CD4-positive, CD25-positive, alpha-beta regulatory T cell (primary cell): ENCODE data around the gene HES6. TPM values are rescaled to one million over a fixed set of nuclear protein-coding genes. Genes with fewer than 3 reads are reported as not detected.

Experiments
- ATAC-seq, 2 donors: fragments of 150-1000 bp; cut with Tn5 transposase; one replicate each; pipeline ENCODE4 v1.10.0; 2021; ENCODE audit warnings: low read depth in 2 of 2, moderate number of reproducible peaks in 2 of 2, moderate library complexity in 1 of 2
- DNase-seq, 3 donors: peaks; one replicate each; pipeline versions ENCODE4 v3.0.0 to v3.0.0-alpha.2; 2012 to 2022; ENCODE audit warnings: mixed read lengths in 1 of 3
- H3K27ac ChIP-seq: one replicate; pipeline ENCODE4 v1.7.0; 2013; ENCODE audit warnings: mild to moderate bottlenecking, low read length; ENCODE audit not compliant: insufficient read depth, poor library complexity, severe bottlenecking
- H3K27me3 ChIP-seq: one replicate; pipeline ENCODE4 v1.7.0; 2013; ENCODE audit warnings: low read length; ENCODE audit not compliant: control insufficient read depth, insufficient read depth
- H3K36me3 ChIP-seq: one replicate; pipeline ENCODE4 v1.7.0; 2013; ENCODE audit warnings: mild to moderate bottlenecking, low read length, moderate library complexity; ENCODE audit not compliant: control insufficient read depth, insufficient read depth
- H3K4me1 ChIP-seq: 2 replicates; pipeline ENCODE4 v1.7.0; 2013; ENCODE audit warnings: mild to moderate bottlenecking, low read length; ENCODE audit not compliant: insufficient read depth, control insufficient read depth, poor library complexity, severe bottlenecking
- H3K4me3 ChIP-seq: one replicate; pipeline ENCODE4 v1.7.0; 2013; ENCODE audit warnings: low read depth, mild to moderate bottlenecking, low read length, moderate library complexity
- H3K9me3 ChIP-seq, 2 experiments: 1 replicate in 1 of 2; 2 replicates in 1 of 2; pipeline ENCODE4 v1.7.0; 2013; ENCODE audit warnings: low read length in 2 of 2, mild to moderate bottlenecking in 1 of 2, moderate library complexity in 1 of 2; ENCODE audit not compliant: control insufficient read depth in 2 of 2
- H3K27ac Mint-ChIP-seq, 3 donors: one replicate each; pipeline ENCODE4 v1.8.0; 2020 to 2022; ENCODE audit warnings: mild to moderate bottlenecking in 3 of 3, mixed read lengths in 3 of 3, moderate library complexity in 2 of 3
- H3K27me3 Mint-ChIP-seq: one replicate; pipeline ENCODE4 v1.8.0; 2022; ENCODE audit warnings: mild to moderate bottlenecking, mixed read lengths
- H3K36me3 Mint-ChIP-seq: one replicate; pipeline ENCODE4 v1.8.0; 2020; ENCODE audit warnings: mixed read lengths
- H3K4me1 Mint-ChIP-seq, 4 donors: one replicate each; pipeline ENCODE4 v1.8.0; 2020 to 2022; ENCODE audit warnings: mixed read lengths in 4 of 4, mild to moderate bottlenecking in 1 of 4
- H3K4me3 Mint-ChIP-seq, 4 donors: one replicate each; pipeline ENCODE4 v1.8.0; 2020 to 2022; ENCODE audit warnings: mild to moderate bottlenecking in 4 of 4, mixed read lengths in 4 of 4, moderate library complexity in 3 of 4
- H3K9me3 Mint-ChIP-seq, 7 donors: one replicate each; pipeline ENCODE4 v1.8.0; 2020 to 2022; ENCODE audit warnings: mixed read lengths in 7 of 7, mild to moderate bottlenecking in 3 of 7, moderate library complexity in 2 of 7
- polyA plus RNA-seq, 4 donors: library from polyadenylated mRNA; unstranded; fragments of 300-500 nt; fragmentation: Illumina TruSeq; gene quantifications; one replicate each; pipeline ENCODE4 v1.2.3, GENCODE V29; 2021
- total RNA-seq: library from RNA; stranded (reverse); gene quantifications from one replicate; pipeline ENCODE4 v1.2.3, GENCODE V29; 2022

HES6 gene
- total and polyA plus RNA-seq, 5 donors from 2014 or later = 1.5 to 3.9 (median 2.3) TPM

- Mint-ChIP-seq H3K4me3 (no peak overlapping the region), H3K36me3 (no peaks in the 10 kb centered on the region), H3K9me3 (peaks cover 0 to 6% (median 0%) of the 10 kb centered on the region in 7 donors), H3K27me3 (peaks cover 34% of the 10 kb centered on the region), H3K4me1 (no peaks in the 10 kb centered on the region), H3K27ac (no peak overlapping the region)
- H3K36me3 ChIP-seq = no peaks in the 10 kb centered on the region
- no peak overlapping the region for H3K4me3 ChIP-seq
- ATAC-seq (no peak), DNase-seq (no peak)
- H3K4me1 ChIP-seq = no peaks in the 10 kb centered on the region
- no peaks in the 10 kb centered on the region for H3K9me3 ChIP-seq
- H3K27me3 ChIP-seq = peaks cover 18% of the 10 kb centered on the region
- no peak overlapping the region for H3K27ac ChIP-seq
Observed at GRCh38 chr2:238216651-238217184, 23.1 kb downstream of the HES6 start.

- H3K4me3 ChIP-seq = no peak overlapping the region
- H3K4me1 Mint-ChIP-seq = peaks cover 6 to 16% (median 10%) of the 10 kb centered on the region in 4 donors
- H3K9me3 Mint-ChIP-seq = peaks cover 0 to 4% (median 0%) of the 10 kb centered on the region in 7 donors
- no peak overlapping the region for H3K27ac ChIP-seq
- no peaks in the 10 kb centered on the region for H3K36me3 ChIP-seq
- no peak overlapping the region for H3K27ac Mint-ChIP-seq
- DNase-seq (no peak), ATAC-seq (no peak)
- no peaks in the 10 kb centered on the region for H3K36me3 Mint-ChIP-seq
- no peak overlapping the region for H3K4me3 Mint-ChIP-seq
- no peaks in the 10 kb centered on the region for H3K9me3 ChIP-seq
- peaks cover 15% of the 10 kb centered on the region for H3K4me1 ChIP-seq
- H3K27me3 ChIP-seq = peaks cover 2% of the 10 kb centered on the region
- no peaks in the 10 kb centered on the region for H3K27me3 Mint-ChIP-seq
Observed at GRCh38 chr2:238207006-238207405, 32.8 kb downstream of the HES6 start.

GRCh38 chr2:238203973-238204683 lies 35.7 kb downstream of the HES6 start:
- Histone ChIP-seq H3K4me1 (peaks cover 41% of the 10 kb centered on the region), H3K27me3 (no peaks in the 10 kb centered on the region), H3K36me3 (no peaks in the 10 kb centered on the region), H3K27ac (peak overlapping the region; percentile 77), H3K4me3 (peak overlapping the region; percentile 65), H3K9me3 (no peaks in the 10 kb centered on the region)
- DNase-seq (peak in 1 of 3 donors; percentile 3), ATAC-seq (no peak)
- Mint-ChIP-seq H3K27ac (peak overlapping the region; percentile 52 to 87 (median 80)), H3K4me3 (peak overlapping the region; percentile 84 to 87 (median 85)), H3K27me3 (no peaks in the 10 kb centered on the region), H3K9me3 (peaks cover 0 to 3% (median 0%) of the 10 kb centered on the region in 7 donors), H3K4me1 (peaks cover 25 to 45% (median 32%) of the 10 kb centered on the region in 4 donors), H3K36me3 (peaks cover 5% of the 10 kb centered on the region)

GRCh38 chr2:238203094-238203972 lies 36.5 kb downstream of the HES6 start, which contains the start of gene ILKAP:
ILKAP (minus strand) TSS chr2:238203695; CDS start chr2:238203553, 142 bp downstream.
- Mint-ChIP-seq H3K27ac (peak within 1 kb of the TSS; percentile 63 to 89 (median 83)), H3K27me3 (no peaks in the 10 kb centered on the region), H3K9me3 (peaks cover 0 to 3% (median 0%) of the 10 kb centered on the region in 7 donors), H3K4me1 (peaks cover 30 to 52% (median 40%) of the 10 kb centered on the region in 4 donors), H3K36me3 (peaks cover 9% of the 10 kb centered on the region), H3K4me3 (peak within 1 kb of the TSS; percentile 90 to 97 (median 94))
- ATAC-seq (peak; percentile 97 to 99), DNase-seq (peak; percentile 86 to 91 (median 87))
- peak within 1 kb of the TSS; percentile 77 for H3K27ac ChIP-seq
- H3K4me1 ChIP-seq = peaks cover 47% of the 10 kb centered on the region
- H3K27me3 ChIP-seq = no peaks in the 10 kb centered on the region
- H3K36me3 ChIP-seq = no peaks in the 10 kb centered on the region
- peak within 1 kb of the TSS; percentile 81 for H3K4me3 ChIP-seq
- no peaks in the 10 kb centered on the region for H3K9me3 ChIP-seq

GRCh38 chr2:238202326-238203093 lies 37.3 kb downstream of the HES6 start:
- H3K36me3 Mint-ChIP-seq = peaks cover 9% of the 10 kb centered on the region
- Histone ChIP-seq H3K27me3 (no peaks in the 10 kb centered on the region), H3K4me3 (peak overlapping the region; percentile 81), H3K9me3 (no peaks in the 10 kb centered on the region), H3K27ac (peak overlapping the region; percentile 75), H3K4me1 (peaks cover 55% of the 10 kb centered on the region), H3K36me3 (no peaks in the 10 kb centered on the region)
- H3K4me1 Mint-ChIP-seq = peaks cover 34 to 61% (median 48%) of the 10 kb centered on the region in 4 donors
- peak overlapping the region; percentile 63 to 89 (median 83) for H3K27ac Mint-ChIP-seq
- H3K27me3 Mint-ChIP-seq = no peaks in the 10 kb centered on the region
- H3K4me3 Mint-ChIP-seq = peak overlapping the region; percentile 90 to 97 (median 94)
- peak in 2 of 3 donors; percentile 9 to 39 for DNase-seq
- ATAC-seq = no peak
- H3K9me3 Mint-ChIP-seq = peaks cover 0 to 3% (median 0%) of the 10 kb centered on the region in 7 donors

- Mint-ChIP-seq H3K4me1 (peaks cover 0 to 14% (median 2%) of the 10 kb centered on the region in 4 donors), H3K4me3 (no peak overlapping the region), H3K27me3 (no peaks in the 10 kb centered on the region), H3K27ac (no peak overlapping the region), H3K36me3 (peaks cover 57% of the 10 kb centered on the region), H3K9me3 (no peaks in the 10 kb centered on the region)
- ATAC-seq (no peak), DNase-seq (no peak)
- no peaks in the 10 kb centered on the region for H3K27me3 ChIP-seq
- H3K4me1 ChIP-seq = no peaks in the 10 kb centered on the region
- H3K36me3 ChIP-seq = peaks cover 76% of the 10 kb centered on the region
- no peak overlapping the region for H3K4me3 ChIP-seq
- no peaks in the 10 kb centered on the region for H3K9me3 ChIP-seq
- H3K27ac ChIP-seq = no peak overlapping the region
Observed at GRCh38 chr2:238190445-238190844, 49.4 kb downstream of the HES6 start.
